Measurements from ENCODE around the gene CSNK2A2. TPM values are rescaled to one million over a fixed set of nuclear protein-coding genes. Genes with fewer than 3 reads are reported as not detected.

The CSNK2A2 gene
- total RNA-seq, 6 experiments from 2014 or later: 24.4 to 29.5 (median 26.8) TPM

DNA sequence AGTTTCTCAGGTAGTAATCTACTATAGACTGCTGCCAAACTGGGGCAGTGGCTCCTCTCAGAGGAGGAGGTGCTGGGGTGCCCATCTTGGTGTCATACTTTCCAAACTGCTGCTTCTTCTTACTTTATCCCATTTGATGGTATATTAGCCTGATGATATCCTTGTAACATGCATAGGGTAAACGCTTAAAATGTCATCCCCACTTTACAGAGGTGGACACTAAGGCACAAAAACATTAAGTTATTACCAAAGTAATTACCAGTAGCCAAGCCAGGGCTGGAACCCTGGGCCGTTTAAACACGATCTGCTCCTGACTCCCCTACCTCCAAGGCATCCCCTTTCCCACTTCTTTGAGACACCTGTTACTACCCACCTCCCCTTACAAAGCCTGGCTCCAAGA is 37.8 kb upstream of the CSNK2A2 start:
- TF ChIP-seq, protein P1, sequence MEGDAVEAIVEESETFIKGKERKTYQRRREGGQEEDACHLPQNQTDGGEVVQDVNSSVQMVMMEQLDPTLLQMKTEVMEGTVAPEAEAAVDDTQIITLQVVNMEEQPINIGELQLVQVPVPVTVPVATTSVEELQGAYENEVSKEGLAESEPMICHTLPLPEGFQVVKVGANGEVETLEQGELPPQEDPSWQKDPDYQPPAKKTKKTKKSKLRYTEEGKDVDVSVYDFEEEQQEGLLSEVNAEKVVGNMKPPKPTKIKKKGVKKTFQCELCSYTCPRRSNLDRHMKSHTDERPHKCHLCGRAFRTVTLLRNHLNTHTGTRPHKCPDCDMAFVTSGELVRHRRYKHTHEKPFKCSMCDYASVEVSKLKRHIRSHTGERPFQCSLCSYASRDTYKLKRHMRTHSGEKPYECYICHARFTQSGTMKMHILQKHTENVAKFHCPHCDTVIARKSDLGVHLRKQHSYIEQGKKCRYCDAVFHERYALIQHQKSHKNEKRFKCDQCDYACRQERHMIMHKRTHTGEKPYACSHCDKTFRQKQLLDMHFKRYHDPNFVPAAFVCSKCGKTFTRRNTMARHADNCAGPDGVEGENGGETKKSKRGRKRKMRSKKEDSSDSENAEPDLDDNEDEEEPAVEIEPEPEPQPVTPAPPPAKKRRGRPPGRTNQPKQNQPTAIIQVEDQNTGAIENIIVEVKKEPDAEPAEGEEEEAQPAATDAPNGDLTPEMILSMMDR (IDR thresholded peaks at IDR 0.05): no peak
- no peak for TF ChIP-seq POLR2A (IDR thresholded peaks at IDR 0.05)
- ATAC-seq (no peak), DNase-seq (no peak)
- intact Hi-C loops (cut with DNase I): no loop called here
- H3K4me1 ChIP-seq: peaks cover 0 to 4% (median 0%) of the 10 kb centered on the region in 4 donors
- WGBS (ENCODE audit: insufficient coverage, low coverage, low lambda C conversion rate, missing lambda C conversion rate): 39% methylated on average over 3 of the region's 3 CpGs
- peak overlapping the region in 1 of 3 donors; percentile 17 for H3K4me3 ChIP-seq
- H3K9me3 ChIP-seq: no peaks in the 10 kb centered on the region
- no peaks in the 10 kb centered on the region for H3K36me3 ChIP-seq
- no peak overlapping the region for H3K27ac ChIP-seq
- no peaks in the 10 kb centered on the region for H3K27me3 ChIP-seq

DNA sequence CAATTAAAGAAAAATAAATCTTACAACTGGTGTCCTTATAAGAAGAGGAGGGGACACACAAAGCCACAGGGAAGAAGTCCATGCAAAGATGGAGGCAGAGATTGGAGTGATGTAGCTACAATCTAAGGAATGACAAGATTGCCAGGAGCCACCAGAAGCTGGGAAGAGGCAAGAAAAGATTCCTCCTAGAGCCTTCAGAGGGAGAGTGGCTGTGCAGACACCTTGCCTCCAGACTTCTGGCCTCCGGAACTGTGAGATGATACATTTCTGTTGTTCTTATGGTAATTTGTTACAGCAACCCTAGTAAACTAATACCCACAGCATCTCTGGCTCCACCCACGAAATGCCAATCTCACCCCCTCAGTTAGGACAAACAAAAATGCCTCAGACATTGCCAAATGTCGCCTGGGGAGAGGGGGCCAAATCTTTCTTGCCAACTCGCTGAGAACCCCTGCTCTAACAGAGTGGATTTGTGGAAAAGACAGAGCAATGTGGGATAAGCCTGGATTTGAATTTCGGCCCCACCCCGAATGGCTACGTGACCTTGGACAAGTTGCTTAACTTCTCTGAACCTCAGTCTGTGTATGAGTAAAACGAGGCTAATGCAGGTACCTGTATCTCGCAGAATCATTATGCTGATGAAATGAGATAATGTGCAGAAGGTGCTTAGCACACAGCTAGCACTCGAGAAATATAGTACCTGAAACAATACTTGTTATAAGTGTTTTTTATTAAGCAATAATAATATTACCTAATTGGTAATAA is 37.1 kb upstream of the CSNK2A2 start:
- Histone ChIP-seq H3K4me3 (no peak overlapping the region), H3K9me3 (no peaks in the 10 kb centered on the region), H3K36me3 (no peaks in the 10 kb centered on the region), H3K27me3 (no peaks in the 10 kb centered on the region), H3K4me1 (peaks cover 0 to 4% (median 0%) of the 10 kb centered on the region in 4 donors), H3K27ac (no peak overlapping the region)
- WGBS (ENCODE audit: insufficient coverage, low coverage, low lambda C conversion rate, missing lambda C conversion rate): 64% methylated on average over 10 of the region's 10 CpGs
- no peak for TF ChIP-seq POLR2A (IDR thresholded peaks at IDR 0.05)
- TF ChIP-seq, protein P1 (IDR thresholded peaks at IDR 0.05): no peak
- no peak for DNase-seq
- intact Hi-C loops (cut with DNase I): no loop called here
- no peak for ATAC-seq

DNA sequence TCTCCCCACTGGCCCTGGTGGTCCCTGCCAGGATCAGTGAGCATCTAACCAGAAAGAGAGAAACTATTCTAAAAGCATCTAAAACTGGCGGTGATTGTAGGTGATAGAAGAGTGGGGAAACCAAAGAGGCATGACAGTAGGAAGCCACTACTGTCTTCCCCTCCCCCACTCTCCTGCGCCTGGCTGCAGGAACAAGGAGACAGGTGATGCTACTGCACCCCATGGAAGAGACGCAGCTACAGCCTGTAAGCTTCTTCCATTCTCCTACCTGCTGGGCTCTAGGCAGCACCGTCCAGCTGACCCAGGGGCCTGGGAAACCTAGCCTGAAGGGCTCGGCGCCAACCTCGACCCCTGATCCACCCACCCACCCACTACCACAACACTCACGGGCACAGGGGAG is 32.4 kb upstream of the CSNK2A2 start:
- no peaks in the 10 kb centered on the region for H3K36me3 ChIP-seq
- ATAC-seq: no peak
- 84% methylated on average over 3 of the region's 8 CpGs for WGBS (ENCODE audit: insufficient coverage, low coverage, low lambda C conversion rate, missing lambda C conversion rate)
- H3K9me3 ChIP-seq: no peaks in the 10 kb centered on the region
- no peak overlapping the region for H3K4me3 ChIP-seq
- H3K4me1 ChIP-seq: no peaks in the 10 kb centered on the region
- no peaks in the 10 kb centered on the region for H3K27me3 ChIP-seq
- intact Hi-C loops (cut with DNase I): no loop called here
- no peak overlapping the region for H3K27ac ChIP-seq
- no peak for TF ChIP-seq POLR2A (IDR thresholded peaks at IDR 0.05)
- TF ChIP-seq, protein P1 (IDR thresholded peaks at IDR 0.05): no peak
- no peak for DNase-seq

DNA sequence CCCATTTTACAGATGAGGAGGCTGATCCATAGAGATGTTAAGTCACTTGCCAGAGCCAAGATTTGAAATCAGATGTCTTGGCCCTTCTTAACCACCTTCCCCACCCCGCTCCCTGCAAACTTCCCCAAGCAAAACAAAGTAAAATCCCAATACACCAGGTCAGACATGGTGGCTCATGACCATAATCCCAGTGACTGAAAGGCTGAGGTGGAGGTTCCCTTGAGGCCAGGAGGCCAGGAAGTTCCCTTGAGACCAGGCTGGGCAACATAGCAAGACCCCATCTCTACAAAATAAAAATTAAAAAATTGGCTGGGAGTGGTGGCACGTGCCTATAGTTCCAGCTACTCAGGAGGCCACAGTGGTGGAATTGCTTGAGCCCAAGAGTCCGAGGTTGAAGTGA is 28.9 kb upstream of the CSNK2A2 start:
- intact Hi-C loops (cut with DNase I): no loop called here
- WGBS (ENCODE audit: insufficient coverage, low coverage, low lambda C conversion rate, missing lambda C conversion rate): 74% methylated on average over 3 of the region's 3 CpGs
- no peaks in the 10 kb centered on the region for H3K36me3 ChIP-seq
- H3K27ac ChIP-seq: no peak overlapping the region
- H3K9me3 ChIP-seq: no peaks in the 10 kb centered on the region
- DNase-seq (no peak), ATAC-seq (no peak)
- TF ChIP-seq, protein P1 (IDR thresholded peaks at IDR 0.05): no peak
- no peak for TF ChIP-seq POLR2A (IDR thresholded peaks at IDR 0.05)
- H3K4me3 ChIP-seq: no peak overlapping the region
- no peaks in the 10 kb centered on the region for H3K27me3 ChIP-seq
- peaks cover 0 to 13% (median 4%) of the 10 kb centered on the region in 4 donors for H3K4me1 ChIP-seq

Data from right lobe of liver (tissue), 6 donors.